ENCODE data around the gene EXTL1. TPM values are rescaled to one million over a fixed set of nuclear protein-coding genes. Genes with fewer than 3 reads are reported as not detected.

EXTL1 gene
- total RNA-seq, 1 donor from 2014 or later = 2.6 TPM

- TF ChIP-seq CTCF (IDR thresholded peaks at IDR 0.05; ENCODE audit: partially characterized antibody, unreplicated experiment) = no peak
- Mint-ChIP-seq H3K27ac (ENCODE audit: unreplicated experiment) (no peak overlapping the region), H3K9me3 (ENCODE audit: unreplicated experiment) (no peaks in the 10 kb centered on the region), H3K36me3 (ENCODE audit: unreplicated experiment) (no peaks in the 10 kb centered on the region), H3K4me3 (ENCODE audit: unreplicated experiment) (no peak overlapping the region), H3K27me3 (ENCODE audit: unreplicated experiment) (peaks cover 3% of the 10 kb centered on the region), H3K4me1 (ENCODE audit: low read depth, unreplicated experiment) (no peaks in the 10 kb centered on the region)
- DNase-seq = no peak
These were observed 32.4 kb downstream of the EXTL1 start for GRCh38 chr1:26053718-26054560.

GRCh38 chr1:26055041-26055440 is 33.5 kb downstream of the EXTL1 start:
- Mint-ChIP-seq H3K27me3 (ENCODE audit: unreplicated experiment) (peaks cover 3% of the 10 kb centered on the region), H3K36me3 (ENCODE audit: unreplicated experiment) (no peaks in the 10 kb centered on the region), H3K9me3 (ENCODE audit: unreplicated experiment) (no peaks in the 10 kb centered on the region), H3K4me3 (ENCODE audit: unreplicated experiment) (no peak overlapping the region), H3K4me1 (ENCODE audit: low read depth, unreplicated experiment) (no peaks in the 10 kb centered on the region), H3K27ac (ENCODE audit: unreplicated experiment) (no peak overlapping the region)
- no peak for TF ChIP-seq CTCF (IDR thresholded peaks at IDR 0.05; ENCODE audit: partially characterized antibody, unreplicated experiment)
- DNase-seq = no peak

- H3K36me3 Mint-ChIP-seq (ENCODE audit: unreplicated experiment) = no peaks in the 10 kb centered on the region
- no peaks in the 10 kb centered on the region for H3K9me3 Mint-ChIP-seq (ENCODE audit: unreplicated experiment)
- no peak overlapping the region for H3K27ac Mint-ChIP-seq (ENCODE audit: unreplicated experiment)
- no peak for DNase-seq
- H3K4me3 Mint-ChIP-seq (ENCODE audit: unreplicated experiment) = no peak overlapping the region
- H3K27me3 Mint-ChIP-seq (ENCODE audit: unreplicated experiment) = peaks cover 1% of the 10 kb centered on the region
- no peaks in the 10 kb centered on the region for H3K4me1 Mint-ChIP-seq (ENCODE audit: low read depth, unreplicated experiment)
- no peak for TF ChIP-seq CTCF (IDR thresholded peaks at IDR 0.05; ENCODE audit: partially characterized antibody, unreplicated experiment)
These were observed 35.6 kb downstream of the EXTL1 start for GRCh38 chr1:26057189-26057588.

GRCh38 chr1:26058052-26058595 is 36.5 kb downstream of the EXTL1 start:
- no peaks in the 10 kb centered on the region for H3K9me3 Mint-ChIP-seq (ENCODE audit: unreplicated experiment)

More at GRCh38 chr1:26058052-26058595, 36.5 kb downstream of the EXTL1 start:
- no peak for TF ChIP-seq CTCF (IDR thresholded peaks at IDR 0.05; ENCODE audit: partially characterized antibody, unreplicated experiment)
- Mint-ChIP-seq H3K27ac (ENCODE audit: unreplicated experiment) (no peak overlapping the region), H3K27me3 (ENCODE audit: unreplicated experiment) (peaks cover 3% of the 10 kb centered on the region), H3K4me1 (ENCODE audit: low read depth, unreplicated experiment) (no peaks in the 10 kb centered on the region), H3K4me3 (ENCODE audit: unreplicated experiment) (no peak overlapping the region), H3K36me3 (ENCODE audit: unreplicated experiment) (no peaks in the 10 kb centered on the region)
- no peak for DNase-seq

Data from glutamatergic neuron (in vitro differentiated cells).